Spleen (tissue), 11 donors: Measurements from ENCODE around the gene VPS4B. TPM values are rescaled to one million over a fixed set of nuclear protein-coding genes. Genes with fewer than 3 reads are reported as not detected.
A peak's percentile ranks its signal among the peaks of the same experiment; 100 is the strongest.

Experiments used
- DNase-seq: peaks from one replicate; pipeline ENCODE4 v3.0.0-alpha.2; 2020
- H3K27ac ChIP-seq, 8 donors: fragments of 200-600 bp; sonication (generic) in 7 of 8; 1 replicate in 4 of 8; 2 replicates in 4 of 8; pipeline versions ENCODE4 v1.5.0 to v1.8.0; 2016 to 2021; ENCODE audit warnings: inconsistent platforms in 4 of 8, mild to moderate bottlenecking in 4 of 8, moderate library complexity in 1 of 8
- H3K27me3 ChIP-seq, 7 donors: fragments of 200-600 bp; sonication (generic) in 6 of 7; replicated peaks in 1 of 7; 1 replicate in 4 of 7; 2 replicates in 3 of 7; pipeline versions ENCODE4 v1.5.0 to v1.8.0; 2016 to 2021; ENCODE audit warnings: inconsistent platforms in 3 of 7, mild to moderate bottlenecking in 1 of 7
- H3K36me3 ChIP-seq, 6 donors: fragments of 200-600 bp; sonication (generic) in 5 of 6; 1 replicate in 4 of 6; 2 replicates in 2 of 6; pipeline versions ENCODE4 v1.5.0 to v1.8.0; 2016 to 2021; ENCODE audit warnings: inconsistent platforms in 2 of 6
- H3K4me1 ChIP-seq, 6 donors: fragments of 200-600 bp; sonication (generic) in 5 of 6; 1 replicate in 3 of 6; 2 replicates in 3 of 6; pipeline versions ENCODE4 v1.5.0 to v1.8.0; 2016 to 2021; ENCODE audit warnings: inconsistent platforms in 3 of 6
- H3K4me3 ChIP-seq, 8 donors: fragments of 200-600 bp; sonication (generic) in 7 of 8; 1 replicate in 4 of 8; 2 replicates in 4 of 8; pipeline versions ENCODE4 v1.5.0 to v1.8.0; 2016 to 2021; ENCODE audit warnings: inconsistent platforms in 4 of 8, mild to moderate bottlenecking in 4 of 8, moderate library complexity in 2 of 8
- H3K9me3 ChIP-seq, 8 donors: fragments of 200-600 bp; sonication (generic) in 7 of 8; 1 replicate in 4 of 8; 2 replicates in 4 of 8; pipeline versions ENCODE4 v1.5.0 to v1.8.0; 2016 to 2021; ENCODE audit warnings: inconsistent platforms in 4 of 8
- CTCF ChIP-seq, 11 experiments: fragments of 200-600 bp in 7 of 11; fragments of 450-650 bp in 4 of 11; sonication (generic) in 4 of 11; IDR thresholded peaks in 8 of 11; conservative IDR thresholded peaks in 3 of 11; 1 replicate in 7 of 11; 2 replicates in 4 of 11; pipeline versions ENCODE4 v1.4.0 to v1.8.0; 2016 to 2021; ENCODE audit warnings: antibody characterized with exemption in 11 of 11, inconsistent platforms in 4 of 11, mild to moderate bottlenecking in 1 of 11
- POLR2A ChIP-seq, 3 donors: fragments of 450-650 bp; IDR thresholded peaks; one replicate each; pipeline ENCODE4 v1.5.1; 2017; ENCODE audit warnings: antibody characterized with exemption in 3 of 3, mild to moderate bottlenecking in 1 of 3
- POLR2AphosphoS5 ChIP-seq, 3 donors: sonication (generic); formaldehyde crosslinking; IDR thresholded peaks; one replicate each; pipeline ENCODE4 v1.5.1; 2017; ENCODE audit warnings: antibody characterized with exemption in 3 of 3
- WGBS, 5 donors: extraction: QIAGEN DNeasy Blood & Tissue Kit in 3 of 5; methylation state at CpG; one replicate each; pipeline versions ENCODE4 v1.1.5 to v1.1.7; 2013 to 2018; 5-methylcytosine and 5-hydroxymethylcytosine counted together
- intact Hi-C: fragments of 100-400 bp; cut with DNase I; formaldehyde crosslinking; loops from one replicate; pipeline ENCODE4 v1.15.0; 2023; ENCODE audit warnings: low total_unique reads
- polyA plus RNA-seq, 3 donors: library from polyadenylated mRNA; stranded (reverse); fragments of 200-250 nt; gene quantifications; one replicate each; pipeline ENCODE4 v1.2.1, GENCODE V29; 2013
- total RNA-seq, 7 donors: library from RNA; depleted of rRNA in 3 of 7; stranded (reverse); fragments of >200 nt in 3 of 7; fragmentation: NEBNext Ultra II Directional in 4 of 7; extraction: Animal tissue kit (Norgen Biotek cat#: 25700) in 4 of 7; gene quantifications; one replicate each; pipeline versions ENCODE4 v1.1.0 to v1.2.1, GENCODE V29; 2016 to 2021
- donor health status: healthy with polysubstance abuse.
- donor health status: DM: no; HTN: no; CAD: no; lungs with moderate emphysema.
- donor health status: DM: no; HTN: no; CAD: no.
- donor health status: Bipolar disorder and iron deficiency.
- donor health status: healthy.
- donor health status: DM: no; HTN: no; CAD: no.
- donor health status: DM: yes; HTN: yes; CAD: no.

VPS4B gene
- total and polyA plus RNA-seq, 10 donors, result 11.1 to 69.4 (median 48.0) TPM

- intact Hi-C loops, result loop anchor here (5.0 kb wide), 1 partner anchor 427 kb away; no protein-coding TSS in a partner anchor
- 88 to 94% (median 92%) methylated on average over 6 of the region's 6 CpGs for WGBS, 5 donors
- H3K27ac ChIP-seq, result peak overlapping the region in 2 of 8 donors; percentile 69 to 76
- no peaks in the 10 kb centered on the region for H3K9me3 ChIP-seq
- no peak for TF ChIP-seq POLR2AphosphoS5 (IDR thresholded peaks at IDR 0.05)
- TF ChIP-seq CTCF (IDR thresholded peaks at IDR 0.05 in 8 of 11, conservative IDR thresholded peaks at IDR 0.05 in 3 of 11), result no peak
- TF ChIP-seq POLR2A (IDR thresholded peaks at IDR 0.05), result no peak
- no peak for DNase-seq
- no peaks in the 10 kb centered on the region for H3K27me3 ChIP-seq
- no peak overlapping the region for H3K4me3 ChIP-seq
- H3K4me1 ChIP-seq, result peaks cover 0 to 28% (median 8%) of the 10 kb centered on the region in 6 donors
- no peaks in the 10 kb centered on the region for H3K36me3 ChIP-seq
Measured at GRCh38 chr18:63443829-63444228, 21.6 kb upstream of the VPS4B start.

DNA sequence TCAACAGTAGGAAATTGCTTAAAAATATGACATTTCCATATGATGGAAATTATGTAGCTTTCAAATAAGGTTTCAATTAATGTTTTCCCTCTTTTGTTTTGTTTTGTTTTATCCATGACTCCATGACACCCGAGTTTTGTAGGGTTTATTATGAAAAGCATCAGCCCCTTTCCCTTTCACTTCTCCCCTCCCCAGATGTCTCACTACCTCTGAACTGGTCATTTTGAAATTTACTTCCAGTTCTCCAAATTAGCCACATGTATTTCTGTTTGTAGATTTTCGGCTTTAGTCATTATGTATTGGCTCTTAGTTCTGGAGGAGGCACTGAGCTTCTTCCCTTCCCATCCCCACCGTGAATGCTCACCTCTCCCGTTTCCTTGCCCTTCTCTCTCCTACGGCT, 18.6 kb upstream of the VPS4B start:
- intact Hi-C loops, result loop anchor here (5.0 kb wide), 1 partner anchor 424 kb away; no protein-coding TSS in a partner anchor
- DNase-seq, result no peak
- H3K36me3 ChIP-seq, result no peaks in the 10 kb centered on the region
- H3K9me3 ChIP-seq, result no peaks in the 10 kb centered on the region
- H3K27ac ChIP-seq, result peak overlapping the region in 1 of 8 donors; percentile 23
- H3K27me3 ChIP-seq, result no peaks in the 10 kb centered on the region
- no peak overlapping the region for H3K4me3 ChIP-seq
- TF ChIP-seq CTCF (IDR thresholded peaks at IDR 0.05 in 8 of 11, conservative IDR thresholded peaks at IDR 0.05 in 3 of 11) (no peak), POLR2A (IDR thresholded peaks at IDR 0.05) (no peak), POLR2AphosphoS5 (IDR thresholded peaks at IDR 0.05) (no peak)
- peaks cover 0 to 29% (median 8%) of the 10 kb centered on the region in 6 donors for H3K4me1 ChIP-seq
- WGBS, 5 donors, result 50 to 73% (median 60%) methylated on average over 5 of the region's 5 CpGs

DNA sequence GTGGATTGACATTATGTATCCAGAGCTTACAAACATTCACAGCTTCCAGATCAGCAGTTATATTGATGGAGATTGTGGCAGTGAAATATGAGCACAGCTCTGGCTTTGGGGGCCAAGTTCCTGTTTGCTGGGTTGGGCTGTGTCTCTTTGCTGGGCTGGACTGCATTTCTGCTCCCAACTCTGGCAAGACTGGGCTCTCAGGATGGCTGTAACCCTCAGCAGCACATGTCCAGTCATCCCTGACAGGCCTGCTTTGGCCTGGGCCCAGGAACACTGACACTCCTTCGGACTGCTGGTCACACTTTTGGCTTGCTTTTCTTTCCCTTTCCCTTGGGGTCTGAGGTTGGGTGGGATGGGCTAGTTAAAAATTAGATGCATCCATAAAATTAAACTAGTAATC, 17.9 kb upstream of the VPS4B start:
- 62 to 100% (median 78%) methylated on average over 1 of the region's 1 CpG for WGBS, 5 donors
- intact Hi-C loops, result loop anchor here (5.0 kb wide), 1 partner anchor 423 kb away; no protein-coding TSS in a partner anchor
- no peaks in the 10 kb centered on the region for H3K9me3 ChIP-seq
- no peak overlapping the region for H3K4me3 ChIP-seq
- no peak for DNase-seq
- no peak for TF ChIP-seq POLR2A (IDR thresholded peaks at IDR 0.05)
- TF ChIP-seq CTCF (IDR thresholded peaks at IDR 0.05 in 8 of 11, conservative IDR thresholded peaks at IDR 0.05 in 3 of 11), result no peak
- TF ChIP-seq POLR2AphosphoS5 (IDR thresholded peaks at IDR 0.05), result no peak
- no peaks in the 10 kb centered on the region for H3K27me3 ChIP-seq
- H3K27ac ChIP-seq, result no peak overlapping the region
- no peaks in the 10 kb centered on the region for H3K36me3 ChIP-seq
- peaks cover 0 to 28% (median 8%) of the 10 kb centered on the region in 6 donors for H3K4me1 ChIP-seq

- no peak for TF ChIP-seq POLR2AphosphoS5 (IDR thresholded peaks at IDR 0.05)
- TF ChIP-seq POLR2A (IDR thresholded peaks at IDR 0.05), result no peak
- peak; percentile 40 to 81 (median 76) for TF ChIP-seq CTCF (IDR thresholded peaks at IDR 0.05 in 8 of 11, conservative IDR thresholded peaks at IDR 0.05 in 3 of 11)
Measured at GRCh38 chr18:63439334-63439733, 17.1 kb upstream of the VPS4B start.

More at GRCh38 chr18:63439334-63439733, 17.1 kb upstream of the VPS4B start:
- H3K36me3 ChIP-seq, result no peaks in the 10 kb centered on the region
- H3K4me1 ChIP-seq, result peaks cover 0 to 19% (median 5%) of the 10 kb centered on the region in 6 donors
- WGBS, 5 donors, result 3 to 9% (median 5%) methylated on average over 6 of the region's 6 CpGs
- intact Hi-C loops, result loop anchor here (5.0 to 10.0 kb wide), 2 partner anchors 92 to 315 kb away; no protein-coding TSS in a partner anchor
- H3K27ac ChIP-seq, result no peak overlapping the region
- no peaks in the 10 kb centered on the region for H3K27me3 ChIP-seq
- H3K9me3 ChIP-seq, result no peaks in the 10 kb centered on the region
- DNase-seq, result no peak
- no peak overlapping the region for H3K4me3 ChIP-seq
